Measurements from ENCODE around the gene SLC22A3.
"Not testable (repeated sequence)": the region's sequence is repeated elsewhere in the genome, so short reads cannot be mapped to it uniquely, and the experiment has no call there.

SLC22A3 gene

DNA sequence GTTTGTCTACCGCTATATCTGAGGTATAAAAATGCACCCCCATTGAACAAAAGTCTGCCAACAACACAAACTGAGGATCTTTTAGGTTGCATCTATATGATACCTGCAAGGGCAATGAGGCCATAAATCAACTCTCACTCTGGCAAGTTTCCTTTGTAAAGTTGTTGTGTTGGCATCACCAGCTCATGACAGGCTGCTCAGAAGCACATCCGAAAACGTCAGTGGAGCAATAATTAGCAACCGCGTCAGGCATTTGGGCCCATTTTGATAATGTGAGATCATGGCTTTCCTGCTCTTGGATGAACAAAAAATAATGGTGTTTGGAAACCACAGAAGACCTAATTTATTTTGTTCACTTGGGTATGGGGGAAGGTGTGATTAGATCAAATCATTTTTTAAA is 12.0 kb upstream of the SLC22A3 start:
- DNase-seq, result no peak

DNA sequence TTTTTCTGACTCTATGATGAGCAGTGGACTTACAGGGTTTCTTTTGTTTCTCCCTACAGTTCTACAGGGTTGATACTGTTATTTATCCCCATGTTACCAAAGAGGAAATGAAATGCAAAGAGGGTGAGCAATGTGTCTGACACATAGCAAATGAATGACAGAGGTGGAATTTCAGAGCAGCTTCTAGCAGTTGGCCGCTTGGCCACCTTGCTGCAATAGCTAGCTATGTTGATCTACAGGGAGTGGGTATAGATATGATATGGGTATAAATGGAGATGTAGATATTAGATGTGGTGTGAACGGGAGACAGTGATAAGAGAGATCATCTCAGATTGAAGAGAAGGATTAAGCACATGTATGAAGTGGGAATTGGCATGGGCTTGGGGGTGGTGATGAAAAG is 10.9 kb upstream of the SLC22A3 start:
- DNase-seq, result no peak

DNA sequence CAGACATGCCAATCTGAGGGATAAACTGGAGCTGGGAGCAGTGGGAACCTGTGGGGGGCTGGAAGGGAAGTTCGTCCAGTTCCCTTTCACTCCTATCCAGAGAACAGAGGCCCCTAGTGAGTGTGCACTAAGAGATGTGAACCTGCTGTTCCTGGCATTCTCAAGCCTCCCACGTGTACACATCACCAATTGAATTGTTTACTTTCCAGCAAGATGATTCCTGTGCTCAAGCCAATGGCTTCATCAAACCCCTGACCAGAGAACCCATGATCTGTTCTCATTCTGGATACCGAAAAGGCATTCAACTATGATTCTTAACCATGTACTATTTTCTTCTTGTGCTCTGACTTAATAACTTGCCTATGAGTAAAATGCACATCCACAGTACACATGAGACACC is 10.2 kb upstream of the SLC22A3 start:
- no peak for DNase-seq

GRCh38 chr6:160343144-160343543 is 5.0 kb upstream of the SLC22A3 start:
- DNase-seq, result no peak

DNA sequence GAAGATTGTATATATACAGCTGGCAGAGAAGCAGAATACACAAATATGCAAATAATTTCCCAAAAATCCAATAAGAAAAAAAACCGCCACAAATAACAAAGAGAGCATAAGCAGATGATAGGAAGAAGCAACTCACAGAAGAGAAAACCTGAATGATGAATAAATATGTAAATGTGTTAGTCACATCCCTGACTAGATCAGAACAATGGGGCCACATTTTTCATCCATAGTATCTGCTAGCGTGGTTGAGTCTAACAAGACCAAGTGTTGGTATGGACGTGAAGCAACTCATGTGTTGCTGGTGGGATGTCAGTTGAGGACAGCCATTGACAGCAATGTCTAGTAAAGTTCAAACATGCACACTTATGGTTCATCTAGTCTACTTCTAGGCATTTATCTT is 3.9 kb upstream of the SLC22A3 start:
- no peak for DNase-seq

- no peak for DNase-seq
These were observed 637 bp upstream of the SLC22A3 start for GRCh38 chr6:160347259-160348222.

DNA sequence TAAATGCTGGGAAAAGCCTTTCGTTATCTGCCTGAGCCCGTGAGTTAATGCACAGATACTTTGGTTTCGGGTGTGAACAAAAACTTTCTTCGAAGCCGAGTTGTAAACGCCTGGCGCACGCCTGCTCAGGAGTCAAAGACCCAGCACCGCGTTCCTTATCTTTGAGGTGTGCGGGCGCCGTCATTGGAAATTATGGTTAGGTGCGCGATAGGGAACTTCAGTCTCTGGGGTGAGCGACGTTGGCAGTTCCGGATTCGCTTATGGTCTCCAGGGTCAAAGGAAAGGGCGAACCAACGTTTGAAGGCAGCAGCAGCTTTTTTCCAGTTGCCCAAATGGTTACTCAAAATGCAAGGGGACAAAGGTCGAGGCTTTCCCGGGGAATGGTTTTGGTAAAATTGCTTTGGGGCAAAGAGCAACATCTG is 853 bp downstream of the SLC22A3 start:
- no peak for DNase-seq

DNA sequence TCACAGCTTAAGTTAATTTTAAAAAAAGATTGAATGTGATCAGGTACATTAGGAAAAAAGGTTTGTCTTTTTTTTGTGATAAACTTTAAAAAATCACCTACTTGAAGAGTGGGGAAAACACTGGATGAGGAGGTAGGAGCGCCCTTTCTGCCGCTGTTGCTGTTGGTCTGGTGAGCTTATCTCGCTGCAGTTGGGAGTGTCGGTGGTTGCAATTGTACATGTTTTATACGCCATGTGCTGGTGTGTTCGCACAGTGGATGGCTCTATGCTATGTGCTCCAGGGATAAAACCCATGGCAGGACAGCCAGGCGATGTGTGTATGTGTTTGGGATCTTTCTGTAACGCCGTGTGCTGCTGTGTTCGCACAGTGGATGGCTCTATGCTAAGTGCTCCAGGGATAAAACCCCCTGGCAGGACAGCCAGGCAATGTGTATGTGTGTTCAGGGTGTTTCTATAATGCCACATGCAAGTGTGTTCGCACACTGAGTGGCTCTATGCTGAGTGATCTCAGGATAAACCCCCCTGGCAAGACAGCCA is 1.7 kb downstream of the SLC22A3 start:
- no peak for DNase-seq

DNA sequence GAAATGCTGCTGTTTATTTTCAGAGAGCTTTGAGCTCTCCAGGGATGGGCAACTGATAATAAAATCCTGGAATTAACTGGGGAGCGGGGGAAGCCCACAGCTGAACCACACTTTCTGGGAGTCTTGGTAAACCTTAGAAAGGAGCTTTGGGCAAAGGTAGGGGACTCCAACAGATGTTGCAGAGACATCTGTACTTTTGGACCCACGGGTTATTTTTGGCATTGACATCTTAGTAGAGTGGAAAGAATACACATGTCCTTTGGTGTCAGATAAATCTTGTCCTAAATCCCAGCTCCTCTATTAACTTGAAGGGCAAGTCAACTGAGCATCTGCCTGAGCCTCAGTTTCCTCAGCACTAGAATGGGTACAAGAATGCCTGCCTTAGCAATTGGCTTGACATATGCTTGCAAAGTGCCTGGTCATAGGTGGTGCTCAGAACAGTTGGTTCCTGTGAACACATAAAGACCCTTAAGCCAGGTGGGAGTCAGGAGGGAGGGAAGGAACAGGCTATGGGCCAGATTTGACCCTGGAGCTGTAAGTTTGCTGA is 5.8 kb downstream of the SLC22A3 start:
- DNase-seq, result no peak

GRCh38 chr6:160355001-160355400 is 6.8 kb downstream of the SLC22A3 start:
- no peak for DNase-seq

DNA sequence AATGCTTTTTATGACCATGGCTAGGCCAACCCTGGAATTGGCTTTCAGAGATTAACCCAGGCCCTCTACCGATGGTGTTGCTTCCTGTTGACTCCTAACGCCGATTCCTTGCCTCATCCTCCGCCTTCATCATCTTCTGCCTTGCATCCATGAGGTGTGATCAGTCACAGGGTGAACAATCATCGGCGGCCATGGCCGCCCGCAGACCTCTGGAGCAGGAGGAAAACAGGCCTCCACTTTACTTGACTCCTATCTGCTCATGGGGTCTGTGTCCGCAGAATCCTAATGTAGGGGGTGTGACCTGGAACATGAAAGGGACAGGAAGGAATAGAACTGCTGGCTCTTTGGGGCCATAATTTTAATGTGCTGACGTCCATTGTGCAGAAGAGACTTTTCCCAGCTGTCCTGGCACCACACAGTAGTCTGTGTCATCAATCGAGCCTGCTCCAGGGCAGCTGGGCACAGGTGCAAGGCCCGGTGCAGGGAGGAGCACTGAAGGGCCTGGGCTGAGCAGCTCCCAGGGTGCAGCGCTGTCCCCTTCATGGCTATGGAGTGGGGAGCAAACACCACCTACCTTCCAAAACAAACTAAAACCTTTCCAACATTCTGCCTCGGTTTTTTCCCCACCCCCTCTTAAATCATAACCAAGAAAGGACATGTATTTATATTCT is 8.0 kb downstream of the SLC22A3 start:
- DNase-seq, result no peak

DNA sequence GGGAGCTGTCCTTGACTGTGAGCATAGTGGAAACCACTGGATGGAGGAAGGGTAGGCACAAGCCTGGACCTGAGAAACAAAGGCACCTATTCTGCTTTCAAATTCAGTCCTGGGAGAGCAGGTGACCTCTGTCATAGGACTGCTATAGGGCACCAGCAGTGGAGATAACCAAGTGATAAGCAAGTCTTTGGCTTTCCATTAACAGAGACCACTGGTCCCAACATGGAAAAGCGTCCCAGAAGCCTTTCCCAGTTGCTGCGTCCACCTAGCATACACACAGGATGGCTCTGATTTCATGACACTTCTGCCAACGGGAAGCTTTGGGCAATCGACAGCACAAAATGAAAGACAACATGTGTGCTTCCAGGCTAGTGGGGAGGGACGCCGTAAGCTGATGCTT is 8.9 kb downstream of the SLC22A3 start:
- no peak for DNase-seq

GRCh38 chr6:160358225-160359119 is 10.3 kb downstream of the SLC22A3 start:
- DNase-seq, result no peak

- no peak for DNase-seq
These were observed 12.8 kb downstream of the SLC22A3 start for GRCh38 chr6:160360955-160361354.

DNA sequence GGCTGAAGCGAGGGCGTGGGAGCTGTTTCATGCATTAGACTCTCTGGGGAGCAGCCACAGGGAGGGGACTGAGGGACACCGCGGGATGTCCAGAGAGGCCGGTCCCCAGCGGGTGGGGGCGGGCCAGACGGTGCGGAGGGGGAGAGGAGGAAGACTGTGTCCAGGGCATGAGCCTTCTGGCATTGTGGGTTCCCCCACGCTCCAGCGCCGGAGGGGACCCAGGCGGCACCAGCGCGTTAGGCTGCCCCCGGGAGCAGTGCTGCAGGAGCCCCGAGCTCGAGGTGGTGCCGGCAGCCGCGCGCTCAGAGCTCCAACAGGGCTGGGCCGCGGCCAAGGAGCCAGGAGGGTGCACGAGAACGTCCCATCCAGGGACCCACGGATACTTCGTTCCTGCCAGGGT is 14.4 kb downstream of the SLC22A3 start:
- DNase-seq, result no peak

DNA sequence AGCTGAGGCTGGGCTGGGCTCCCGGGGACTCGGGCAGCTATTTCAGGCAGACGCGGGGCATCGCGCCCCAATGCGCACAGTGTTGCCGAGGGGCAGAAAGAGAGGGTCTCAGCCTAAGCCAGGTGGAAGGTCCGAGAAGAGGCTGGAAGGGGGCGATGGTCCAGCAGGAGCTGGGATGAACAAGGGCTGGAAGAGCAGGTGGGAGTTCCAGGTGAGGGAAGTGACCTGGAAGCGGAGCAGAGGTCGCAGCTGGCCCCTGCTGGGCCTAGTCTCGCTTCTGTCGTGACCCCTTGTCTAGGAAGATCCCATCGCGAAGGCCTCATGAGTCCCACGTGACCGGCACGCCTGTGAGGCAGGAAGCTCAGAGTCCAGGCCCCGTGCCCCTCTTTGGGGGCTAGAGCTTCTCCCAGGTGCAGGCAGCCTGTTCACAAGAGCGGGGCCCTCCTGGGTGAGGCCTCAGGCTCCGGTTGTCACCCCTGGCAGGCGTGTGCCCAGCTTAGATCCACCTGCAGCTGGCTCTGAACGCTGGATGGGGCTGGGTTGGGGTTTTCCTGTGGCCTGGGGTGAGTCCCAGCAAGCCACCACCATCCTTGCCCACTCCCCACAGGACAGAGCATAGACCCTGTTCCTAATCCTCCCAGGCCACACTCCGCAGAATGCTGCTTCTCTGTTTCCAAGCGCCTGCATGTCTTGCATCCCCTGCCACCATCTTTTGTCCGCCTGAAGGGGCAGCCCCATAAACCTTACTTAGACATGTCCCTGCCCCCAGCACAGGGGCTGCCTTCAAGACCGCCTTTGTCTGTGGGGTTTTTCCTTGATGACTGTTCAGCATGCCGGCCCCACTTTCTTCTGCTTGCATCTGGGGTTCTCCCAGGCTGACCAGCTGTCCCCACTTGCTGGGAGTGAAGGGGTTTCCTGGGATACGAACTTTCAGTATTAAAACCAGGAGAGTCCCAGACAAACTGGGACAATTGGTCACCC is 15.1 kb downstream of the SLC22A3 start:
- DNase-seq, result no peak

GRCh38 chr6:160365117-160365516 is 16.9 kb downstream of the SLC22A3 start:
- no peak for DNase-seq

GRCh38 chr6:160367798-160368547 is 19.8 kb downstream of the SLC22A3 start:
- DNase-seq, result no peak

DNA sequence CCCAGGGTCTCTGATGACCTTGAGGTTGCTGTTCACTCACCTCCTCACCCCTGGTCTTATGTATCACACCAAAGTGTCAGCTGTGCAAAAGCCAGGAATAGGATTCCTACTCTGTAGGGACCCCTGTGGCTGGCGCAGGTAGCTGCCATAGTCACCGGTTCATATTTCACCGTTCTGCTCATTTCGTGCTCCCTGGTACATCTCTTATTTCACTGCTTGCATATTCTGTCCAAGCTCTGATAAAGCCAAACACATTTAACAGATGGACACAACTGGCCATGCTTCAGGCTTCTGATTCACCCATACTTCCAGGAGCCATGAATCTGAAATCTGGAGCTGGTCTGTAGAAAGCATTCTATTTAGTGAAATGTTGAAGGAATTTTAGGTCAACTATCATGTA is 20.5 kb downstream of the SLC22A3 start:
- no peak for DNase-seq

GRCh38 chr6:160373601-160374000 is 25.4 kb downstream of the SLC22A3 start:
- DNase-seq, result not testable (repeated sequence)
